ENCODE data around the gene CDH3. TPM values are rescaled to one million over a fixed set of nuclear protein-coding genes. Genes with fewer than 3 reads are reported as not detected.

Gene CDH3
- total RNA-seq, 1 experiment from 2014 or later = 109 TPM

DNA sequence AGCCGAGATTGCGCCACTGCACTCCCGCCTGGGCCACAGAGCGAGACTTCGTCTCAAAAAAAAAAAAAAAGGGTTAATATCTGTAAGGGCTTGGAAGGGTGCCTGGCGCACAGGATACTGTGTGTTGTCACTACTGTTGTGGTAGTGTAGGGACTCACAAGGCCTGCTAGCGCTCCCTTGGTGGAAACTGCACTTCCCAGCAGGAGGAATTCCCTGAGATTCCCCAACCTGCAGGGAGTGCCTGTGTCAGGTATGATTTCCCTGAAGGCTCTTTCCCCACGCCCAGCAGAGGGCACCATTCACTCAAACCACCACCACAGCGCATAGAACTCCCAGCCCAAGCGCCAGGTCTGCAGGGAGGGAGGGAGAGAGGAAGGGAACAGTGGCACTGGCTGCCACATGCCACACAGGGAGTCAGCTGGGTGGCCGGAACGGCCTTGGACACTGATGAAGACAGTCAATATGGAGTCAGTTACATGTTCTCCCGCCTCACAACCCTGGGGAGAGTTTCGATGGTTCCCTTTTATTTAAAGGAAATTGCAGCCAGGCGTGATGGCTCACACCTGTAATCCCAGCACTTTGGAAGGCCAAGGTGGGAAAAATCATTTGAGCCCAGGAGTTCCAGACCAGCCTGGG lies 59.2 kb downstream of the CDH3 start:
- intact Hi-C loops (cut with micrococcal nuclease) = loop anchor here (1.0 to 5.0 kb wide), 4 partner anchors 37 to 177 kb away; partner anchors contain the start of gene TANGO6
- ATAC-seq (peak; percentile 79), DNase-seq (peak; percentile 87)
- no peaks in the 10 kb centered on the region for H4K20me1 ChIP-seq (ENCODE audit: low read length)
- H2AFZ ChIP-seq (ENCODE audit: low read length) = no peak overlapping the region
- CTCF ChIA-PET = interaction anchor here (0.5 to 0.7 kb wide), 3 partner anchors 40 to 114 kb away, joined by 5 to 7 read pairs (median 6); no protein-coding TSS in a partner anchor
- H3K27me3 ChIP-seq (ENCODE audit: low read length) = no peaks in the 10 kb centered on the region
- no peak overlapping the region for H3K4me3 ChIP-seq (ENCODE audit: low read length)
- POLR2A ChIA-PET (ENCODE audit: unreplicated experiment) = no interaction called here
- H3K9me3 ChIP-seq (ENCODE audit: low read length) = no peaks in the 10 kb centered on the region
- TF ChIP-seq EZH2 (IDR thresholded peaks at IDR 0.05; ENCODE audit: low read length, unreplicated experiment) = no peak
- TF ChIP-seq, protein P1, sequence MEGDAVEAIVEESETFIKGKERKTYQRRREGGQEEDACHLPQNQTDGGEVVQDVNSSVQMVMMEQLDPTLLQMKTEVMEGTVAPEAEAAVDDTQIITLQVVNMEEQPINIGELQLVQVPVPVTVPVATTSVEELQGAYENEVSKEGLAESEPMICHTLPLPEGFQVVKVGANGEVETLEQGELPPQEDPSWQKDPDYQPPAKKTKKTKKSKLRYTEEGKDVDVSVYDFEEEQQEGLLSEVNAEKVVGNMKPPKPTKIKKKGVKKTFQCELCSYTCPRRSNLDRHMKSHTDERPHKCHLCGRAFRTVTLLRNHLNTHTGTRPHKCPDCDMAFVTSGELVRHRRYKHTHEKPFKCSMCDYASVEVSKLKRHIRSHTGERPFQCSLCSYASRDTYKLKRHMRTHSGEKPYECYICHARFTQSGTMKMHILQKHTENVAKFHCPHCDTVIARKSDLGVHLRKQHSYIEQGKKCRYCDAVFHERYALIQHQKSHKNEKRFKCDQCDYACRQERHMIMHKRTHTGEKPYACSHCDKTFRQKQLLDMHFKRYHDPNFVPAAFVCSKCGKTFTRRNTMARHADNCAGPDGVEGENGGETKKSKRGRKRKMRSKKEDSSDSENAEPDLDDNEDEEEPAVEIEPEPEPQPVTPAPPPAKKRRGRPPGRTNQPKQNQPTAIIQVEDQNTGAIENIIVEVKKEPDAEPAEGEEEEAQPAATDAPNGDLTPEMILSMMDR (conservative IDR thresholded peaks at IDR 0.05; ENCODE audit: low read depth, low read length) = peak; percentile 79
- no peak overlapping the region for H3K27ac ChIP-seq (ENCODE audit: low read length)
- no peaks in the 10 kb centered on the region for H3K9me2 ChIP-seq (replicated peaks; ENCODE audit: low read length)
- H3K79me2 ChIP-seq (ENCODE audit: low read length) = no peaks in the 10 kb centered on the region
- BruUV-seq (replicated peaks) = no TSS peak
- no peak overlapping the region for H3K9ac ChIP-seq (ENCODE audit: low read length)
- H3K4me2 ChIP-seq (ENCODE audit: low read length) = no peak overlapping the region
- no peaks in the 10 kb centered on the region for H3F3A ChIP-seq (ENCODE audit: low read length, unreplicated experiment)
- peaks cover 18% of the 10 kb centered on the region for H3K4me1 ChIP-seq (ENCODE audit: insufficient read depth, low read length)
- no peaks in the 10 kb centered on the region for H3K36me3 ChIP-seq (ENCODE audit: low read depth, low read length)

- no peak for TF ChIP-seq EZH2 (IDR thresholded peaks at IDR 0.05; ENCODE audit: low read length, unreplicated experiment)
- TF ChIP-seq, protein P1 (conservative IDR thresholded peaks at IDR 0.05; ENCODE audit: low read depth, low read length) = peak; percentile 38; the same call in 1 of the 2 replicates
- Histone ChIP-seq H3K4me3 (ENCODE audit: low read length) (no peak overlapping the region), H4K20me1 (ENCODE audit: low read length) (no peaks in the 10 kb centered on the region), H3K9me2 (replicated peaks; ENCODE audit: low read length) (no peaks in the 10 kb centered on the region), H3K9ac (ENCODE audit: low read length) (no peak overlapping the region), H2AFZ (ENCODE audit: low read length) (0 out of 2 replicates have a peak overlapping the region, but pooled peaks have one; percentile 5), H3F3A (ENCODE audit: low read length, unreplicated experiment) (no peaks in the 10 kb centered on the region), H3K27ac (ENCODE audit: low read length) (peak overlapping the region; percentile 53), H3K4me1 (ENCODE audit: insufficient read depth, low read length) (peaks cover 18% of the 10 kb centered on the region), H3K4me2 (ENCODE audit: low read length) (peak overlapping the region; percentile 15; the same call in 1 of the 2 replicates), H3K27me3 (ENCODE audit: low read length) (no peaks in the 10 kb centered on the region), H3K36me3 (ENCODE audit: low read depth, low read length) (no peaks in the 10 kb centered on the region), H3K9me3 (ENCODE audit: low read length) (no peaks in the 10 kb centered on the region), H3K79me2 (ENCODE audit: low read length) (no peaks in the 10 kb centered on the region)
- POLR2A ChIA-PET (ENCODE audit: unreplicated experiment) = no interaction called here
- no TSS peak for BruUV-seq (replicated peaks)
- intact Hi-C loops (cut with micrococcal nuclease) = no loop called here
- ATAC-seq (peak; percentile 69), DNase-seq (peak; percentile 80)
- CTCF ChIA-PET = interaction anchor here (0.6 kb wide), 1 partner anchor 116 kb away, joined by 13 read pairs; no protein-coding TSS in a partner anchor
Observed at GRCh38 chr16:68707340-68708152, 62.4 kb downstream of the CDH3 start.

DNA sequence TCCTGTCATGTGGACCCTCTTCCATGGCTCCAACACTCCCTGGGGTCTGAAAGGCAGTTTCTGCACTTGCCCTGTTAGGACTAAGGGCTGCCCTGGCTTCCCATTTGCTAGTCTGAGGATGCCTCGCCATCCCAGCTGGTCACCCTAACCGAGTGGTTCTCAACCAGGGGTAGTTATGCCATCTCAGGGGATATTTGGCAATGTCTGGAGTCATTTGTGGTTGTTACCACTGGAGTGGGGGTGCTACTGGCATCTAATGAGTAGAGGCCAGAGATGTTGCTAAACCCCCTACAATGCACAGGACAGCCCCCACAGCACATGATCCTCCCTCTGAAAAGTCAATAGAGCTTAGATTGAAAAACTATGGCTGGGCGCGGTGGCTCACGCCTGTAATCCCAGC lies 65.1 kb downstream of the CDH3 start:
- no TSS peak for BruUV-seq (replicated peaks)

More for the DNA sequence above, 65.1 kb downstream of the CDH3 start:
- Histone ChIP-seq H3K9me2 (replicated peaks; ENCODE audit: low read length) (no peaks in the 10 kb centered on the region), H3K4me1 (ENCODE audit: insufficient read depth, low read length) (peaks cover 18% of the 10 kb centered on the region), H4K20me1 (ENCODE audit: low read length) (no peaks in the 10 kb centered on the region), H3K4me3 (ENCODE audit: low read length) (no peak overlapping the region), H3K9ac (ENCODE audit: low read length) (no peak overlapping the region), H3K9me3 (ENCODE audit: low read length) (no peaks in the 10 kb centered on the region), H3K79me2 (ENCODE audit: low read length) (no peaks in the 10 kb centered on the region), H3K27ac (ENCODE audit: low read length) (no peak overlapping the region), H2AFZ (ENCODE audit: low read length) (no peak overlapping the region), H3K27me3 (ENCODE audit: low read length) (no peaks in the 10 kb centered on the region), H3K4me2 (ENCODE audit: low read length) (no peak overlapping the region), H3F3A (ENCODE audit: low read length, unreplicated experiment) (no peaks in the 10 kb centered on the region), H3K36me3 (ENCODE audit: low read depth, low read length) (no peaks in the 10 kb centered on the region)
- CTCF ChIA-PET = no interaction called here
- DNase-seq (no peak), ATAC-seq (no peak)
- POLR2A ChIA-PET (ENCODE audit: unreplicated experiment) = no interaction called here
- TF ChIP-seq, protein P1 (conservative IDR thresholded peaks at IDR 0.05; ENCODE audit: low read depth, low read length) = no peak
- TF ChIP-seq EZH2 (IDR thresholded peaks at IDR 0.05; ENCODE audit: low read length, unreplicated experiment) (no peak), EZH2phosphoT487 (IDR thresholded peaks at IDR 0.05; ENCODE audit: borderline replicate concordance, low read length) (no peak)
- intact Hi-C loops (cut with micrococcal nuclease) = no loop called here

Measured in PC-3 (cell line).